Nephron (organoid): ENCODE results near the gene ARMCX6.
A peak's percentile ranks its signal among the peaks of the same experiment; 100 is the strongest.
"Not testable (repeated sequence)": the region's sequence is repeated elsewhere in the genome, so short reads cannot be mapped to it uniquely, and the experiment has no call there.

ENCODE experiments used
- H3K27ac Mint-ChIP-seq, 3 experiments: 2 replicates each; pipeline ENCODE4 v1.8.0; 2020; ENCODE audit warnings: mixed read lengths in 3 of 3, mild to moderate bottlenecking in 2 of 3, moderate library complexity in 1 of 3
- H3K27me3 Mint-ChIP-seq: 2 replicates; pipeline ENCODE4 v1.8.0; 2021; ENCODE audit warnings: low read depth, mild to moderate bottlenecking, moderate library complexity, mixed read lengths
- H3K36me3 Mint-ChIP-seq: 2 replicates; pipeline ENCODE4 v1.8.0; 2020; ENCODE audit warnings: low read depth, mixed read lengths
- H3K4me1 Mint-ChIP-seq: 2 replicates; pipeline ENCODE4 v1.8.0; 2020; ENCODE audit warnings: mixed read lengths
- H3K4me3 Mint-ChIP-seq, 3 experiments: 2 replicates each; pipeline ENCODE4 v1.8.0; 2020; ENCODE audit warnings: mild to moderate bottlenecking in 3 of 3, mixed read lengths in 3 of 3, moderate library complexity in 2 of 3
- H3K9me3 Mint-ChIP-seq: 2 replicates; pipeline ENCODE4 v1.8.0; 2020; ENCODE audit warnings: mixed read lengths
- CTCF ChIP-seq, 3 experiments: fragments of 200-600 bp; sonication (generic); IDR thresholded peaks; one replicate each; pipeline ENCODE4 v1.5.0; 2021; ENCODE audit warnings: antibody characterized with exemption in 3 of 3; ENCODE audit not compliant: unreplicated experiment in 3 of 3

The ARMCX6 gene

GRCh38 chrX:101655534-101655933 lies 37.7 kb upstream of the ARMCX6 start:
- Mint-ChIP-seq H3K4me1 (no peaks in the 10 kb centered on the region), H3K27me3 (no peaks in the 10 kb centered on the region), H3K9me3 (no peaks in the 10 kb centered on the region), H3K36me3 (peaks cover 7% of the 10 kb centered on the region), H3K27ac (no peak overlapping the region), H3K4me3 (no peak overlapping the region)
- TF ChIP-seq CTCF (IDR thresholded peaks at IDR 0.05; ENCODE audit: unreplicated experiment in 3 of 3), result no peak

- not testable (repeated sequence) for H3K36me3 Mint-ChIP-seq, H3K9me3 Mint-ChIP-seq, H3K27me3 Mint-ChIP-seq, H3K27ac Mint-ChIP-seq, H3K4me3 Mint-ChIP-seq, H3K4me1 Mint-ChIP-seq
These were observed 29.9 kb upstream of the ARMCX6 start for GRCh38 chrX:101647716-101648115.

- H3K9me3 Mint-ChIP-seq, result no peaks in the 10 kb centered on the region
- no peak overlapping the region for H3K4me3 Mint-ChIP-seq
- no peaks in the 10 kb centered on the region for H3K27me3 Mint-ChIP-seq
- H3K27ac Mint-ChIP-seq, result no peak overlapping the region
- H3K4me1 Mint-ChIP-seq, result no peaks in the 10 kb centered on the region
- no peaks in the 10 kb centered on the region for H3K36me3 Mint-ChIP-seq
- no peak for TF ChIP-seq CTCF (IDR thresholded peaks at IDR 0.05; ENCODE audit: unreplicated experiment in 3 of 3)
These were observed 24.3 kb upstream of the ARMCX6 start for GRCh38 chrX:101642093-101642492.

- no peaks in the 10 kb centered on the region for H3K27me3 Mint-ChIP-seq
- no peak overlapping the region for H3K4me3 Mint-ChIP-seq
- H3K9me3 Mint-ChIP-seq, result no peaks in the 10 kb centered on the region
These were observed 21.8 kb upstream of the ARMCX6 start for GRCh38 chrX:101639583-101639982.

GRCh38 chrX:101619364-101619763 lies 1.6 kb upstream of the ARMCX6 start:
- H3K36me3 Mint-ChIP-seq, result peaks cover 12% of the 10 kb centered on the region

More at GRCh38 chrX:101639583-101639982, 21.8 kb upstream of the ARMCX6 start:
- Mint-ChIP-seq H3K4me1 (no peaks in the 10 kb centered on the region), H3K36me3 (no peaks in the 10 kb centered on the region), H3K27ac (no peak overlapping the region)
- TF ChIP-seq CTCF (IDR thresholded peaks at IDR 0.05; ENCODE audit: unreplicated experiment in 3 of 3), result no peak

GRCh38 chrX:101605728-101606127 lies 12.1 kb downstream of the ARMCX6 start:
- no peak for TF ChIP-seq CTCF (IDR thresholded peaks at IDR 0.05; ENCODE audit: unreplicated experiment in 3 of 3)
- H3K4me3 Mint-ChIP-seq, result no peak overlapping the region
- no peaks in the 10 kb centered on the region for H3K36me3 Mint-ChIP-seq
- no peak overlapping the region for H3K27ac Mint-ChIP-seq
- peaks cover 15% of the 10 kb centered on the region for H3K4me1 Mint-ChIP-seq
- no peaks in the 10 kb centered on the region for H3K27me3 Mint-ChIP-seq
- peaks cover 3% of the 10 kb centered on the region for H3K9me3 Mint-ChIP-seq

More at GRCh38 chrX:101619364-101619763, 1.6 kb upstream of the ARMCX6 start:
- Mint-ChIP-seq H3K4me3 (peak overlapping the region; percentile 97 to 99 (median 97)), H3K27ac (peak overlapping the region; percentile 85 to 98 (median 92)), H3K9me3 (peaks cover 10% of the 10 kb centered on the region), H3K27me3 (no peaks in the 10 kb centered on the region), H3K4me1 (peaks cover 35% of the 10 kb centered on the region)
- TF ChIP-seq CTCF (IDR thresholded peaks at IDR 0.05; ENCODE audit: unreplicated experiment in 3 of 3), result no peak
